Spleen (tissue), 7 donors: Measurements from ENCODE around the gene PRR35.

Source experiments
- CTCF ChIP-seq, 11 experiments: fragments of 200-600 bp in 7 of 11; fragments of 450-650 bp in 4 of 11; sonication (generic) in 4 of 11; IDR thresholded peaks in 8 of 11; conservative IDR thresholded peaks in 3 of 11; 1 replicate in 7 of 11; 2 replicates in 4 of 11; pipeline versions ENCODE4 v1.4.0 to v1.8.0; 2016 to 2021; ENCODE audit warnings: antibody characterized with exemption in 11 of 11, inconsistent platforms in 4 of 11, mild to moderate bottlenecking in 1 of 11
- POLR2AphosphoS5 ChIP-seq, 3 donors: sonication (generic); formaldehyde crosslinking; IDR thresholded peaks; one replicate each; pipeline ENCODE4 v1.5.1; 2017; ENCODE audit warnings: antibody characterized with exemption in 3 of 3
- donor health status: DM: no; HTN: no; CAD: no; lungs with moderate emphysema.
- donor health status: DM: no; HTN: no; CAD: no.
- donor health status: DM: no; HTN: no; CAD: no.

GRCh38 chr16:583470-583814 is 23.2 kb downstream of the PRR35 start:
- TF ChIP-seq POLR2AphosphoS5 (IDR thresholded peaks at IDR 0.05): no peak
- TF ChIP-seq CTCF (IDR thresholded peaks at IDR 0.05 in 8 of 11, conservative IDR thresholded peaks at IDR 0.05 in 3 of 11): no peak
